Renal cortex interstitium (tissue), 11 donors: Measurements from ENCODE around the gene TJAP1. TPM values are rescaled to one million over a fixed set of nuclear protein-coding genes. Genes with fewer than 3 reads are reported as not detected.

Experiments
- DNase-seq, 11 donors: peaks; one replicate each; pipeline ENCODE4 v3.0.0-alpha.2; 2013; ENCODE audit warnings: low read depth in 9 of 11, low spot score in 4 of 11; ENCODE audit errors: extremely low read depth in 1 of 11
- polyA plus RNA-seq, 3 donors: library from polyadenylated mRNA; unstranded; fragments of 120-200 nt; gene quantifications; one replicate each; pipeline ENCODE4 v1.2.1, GENCODE V29; 2013; ENCODE audit not compliant: insufficient read length in 3 of 3

TJAP1 gene
- polyA plus RNA-seq, 3 donors, result 36.0 to 46.3 (median 39.8) TPM

DNA sequence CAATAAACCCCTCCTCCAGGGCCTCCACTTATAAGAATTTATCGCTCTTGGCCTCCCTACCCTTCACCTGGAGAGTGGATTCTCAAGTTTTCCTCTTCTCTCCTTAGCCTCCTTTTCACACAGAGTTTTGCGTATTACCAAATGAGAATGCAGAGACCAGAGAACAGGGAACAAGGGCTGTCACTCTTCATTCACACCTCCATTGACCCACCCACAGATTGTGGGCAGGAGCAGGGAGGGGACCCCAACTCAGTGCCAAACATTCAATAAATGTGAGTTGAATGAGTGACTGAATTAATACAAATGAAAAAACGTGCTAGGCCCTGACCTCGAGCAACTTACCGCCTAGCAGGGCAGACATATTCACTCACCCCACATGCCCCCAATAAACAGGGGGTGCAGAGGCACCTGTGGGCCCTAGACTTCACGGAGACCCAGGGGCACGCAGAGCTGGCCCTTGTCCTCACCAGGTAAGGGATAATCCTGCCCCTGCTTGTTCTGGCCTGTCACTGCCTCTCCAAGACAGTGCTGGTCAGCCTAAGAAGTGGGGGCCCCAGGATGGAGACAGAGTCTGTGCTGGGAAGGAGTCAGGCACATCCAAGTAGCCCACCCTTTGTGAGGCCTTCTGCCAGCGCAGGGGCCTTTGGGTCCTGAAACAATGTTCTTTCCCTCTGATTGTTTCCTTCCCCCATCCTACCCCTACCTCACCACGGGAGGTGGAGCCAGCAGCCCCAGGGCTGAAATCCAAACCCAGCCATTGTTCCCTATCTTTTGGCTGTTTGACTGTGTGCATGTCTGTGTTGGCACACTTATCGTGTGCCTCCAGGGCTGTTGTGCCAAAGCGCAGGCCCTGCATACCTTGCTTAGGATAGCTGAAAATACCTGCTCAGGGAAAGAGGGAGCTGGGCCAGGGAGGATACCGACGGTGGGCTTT, 8.4 kb upstream of the TJAP1 start:
- no peak for DNase-seq

DNA sequence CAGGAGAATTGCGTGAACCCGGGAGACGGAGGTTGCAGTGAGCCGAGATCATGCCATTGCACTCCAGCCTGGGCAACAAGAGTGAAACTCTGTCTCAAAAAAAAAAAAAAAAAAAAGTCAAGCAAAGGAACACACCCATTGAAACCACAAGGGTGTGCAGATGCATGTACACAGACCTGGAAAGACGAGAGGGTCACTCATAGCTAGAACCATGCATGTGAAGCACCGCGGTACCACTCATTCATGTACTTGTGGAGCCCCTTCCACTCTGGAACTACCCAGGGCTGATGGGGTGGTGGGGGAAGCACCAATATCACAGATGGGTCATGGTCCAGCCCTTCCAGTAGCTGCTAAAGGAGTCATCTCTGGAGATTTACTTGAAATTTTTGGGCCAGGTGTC, 7.4 kb upstream of the TJAP1 start:
- DNase-seq, result no peak

DNA sequence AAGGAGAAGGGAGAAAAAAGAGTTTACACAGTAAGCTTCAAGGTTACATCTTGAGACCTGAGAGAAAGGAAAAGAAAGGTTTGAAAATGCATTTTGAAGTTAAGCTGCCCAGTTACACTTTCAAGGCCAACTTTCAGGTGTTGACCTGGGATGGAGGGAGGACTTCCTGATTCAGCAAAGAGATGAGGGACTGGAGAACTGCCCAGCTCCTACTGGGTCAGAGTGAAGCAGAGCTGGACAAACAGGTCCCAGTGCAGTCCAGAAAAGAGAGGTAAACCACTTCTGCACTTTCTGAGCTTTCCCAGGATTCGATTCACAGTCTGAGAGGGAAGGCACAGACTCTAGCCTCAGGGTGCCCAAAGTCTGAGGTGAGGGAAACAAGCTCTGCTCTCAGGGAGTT, 6.0 kb upstream of the TJAP1 start:
- no peak for DNase-seq

DNA sequence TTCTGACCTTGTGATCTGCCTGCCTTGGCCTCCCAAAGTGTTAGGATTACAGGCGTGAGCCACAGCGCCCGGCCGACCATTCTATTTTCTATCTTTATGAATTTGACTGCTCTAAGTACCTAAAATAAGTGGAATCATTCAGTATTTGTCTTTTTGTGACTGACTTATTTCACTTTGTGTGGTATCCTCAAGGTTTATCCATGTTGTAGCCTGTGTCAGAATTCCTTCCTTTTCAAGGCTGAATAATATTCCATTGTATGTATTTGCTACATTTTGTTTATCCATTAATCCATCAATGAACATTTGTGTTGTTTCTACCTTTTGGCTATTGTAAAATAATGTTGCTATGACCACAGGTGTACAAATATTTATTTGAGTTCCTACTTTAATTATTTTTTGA, 4.9 kb upstream of the TJAP1 start:
- no peak for DNase-seq

DNA sequence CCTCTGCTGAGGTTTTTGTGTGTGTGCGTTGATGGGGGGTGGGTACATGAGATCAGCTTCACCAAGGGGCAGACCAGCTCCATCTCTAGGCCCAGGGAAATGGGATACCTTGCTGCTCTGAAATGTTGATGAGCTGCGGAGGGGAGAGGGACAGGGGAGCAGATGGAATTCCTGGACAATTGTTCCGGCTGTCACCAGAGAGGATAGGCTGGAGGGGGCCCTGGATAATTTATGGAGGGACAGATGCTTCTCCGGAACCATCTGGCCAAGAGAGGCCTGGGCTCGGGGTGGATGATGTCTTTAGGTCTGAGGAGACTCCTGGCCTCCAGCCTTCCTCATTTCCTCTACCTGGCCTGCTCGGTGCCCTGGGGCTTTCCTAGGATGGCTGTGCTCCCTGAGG, 1.9 kb upstream of the TJAP1 start:
- no peak for DNase-seq

DNA sequence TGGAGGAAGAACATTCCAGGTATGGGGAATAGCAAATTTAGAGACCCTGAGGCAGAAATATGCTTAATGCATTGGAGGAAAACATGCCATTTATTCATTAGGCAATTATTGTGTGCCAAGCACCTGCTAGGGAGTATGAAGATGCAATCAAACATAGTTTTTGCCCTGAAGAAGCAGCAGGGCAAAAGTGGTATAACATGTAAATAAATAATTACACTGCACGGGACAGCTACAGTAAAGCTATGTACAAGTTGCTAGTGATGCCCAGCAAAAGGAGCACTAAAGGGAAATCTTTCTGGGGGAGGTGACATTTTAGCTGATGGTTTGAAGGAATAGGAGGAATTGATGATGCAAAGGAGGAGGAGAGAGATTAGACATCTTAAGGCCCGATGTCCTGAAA, 624 bp upstream of the TJAP1 start:
- no peak for DNase-seq

DNA sequence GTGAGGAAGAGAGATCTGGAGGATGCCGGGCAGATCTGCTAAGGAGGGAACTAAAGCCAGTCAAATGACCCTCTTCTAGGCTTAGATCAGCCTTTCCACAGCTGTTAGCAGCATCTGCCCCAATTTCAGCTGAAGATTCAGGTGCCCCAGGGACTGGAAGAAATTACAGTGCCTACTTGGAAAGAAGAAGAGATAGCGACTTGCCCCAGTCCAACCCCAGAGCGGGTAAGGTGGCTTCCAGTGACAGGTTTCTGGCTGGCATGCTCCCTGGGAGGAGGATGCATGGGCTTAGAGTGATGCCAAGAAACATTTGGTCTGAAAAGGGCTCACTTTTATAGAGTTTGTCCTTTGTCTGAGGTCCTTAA, 620 bp downstream of the TJAP1 start:
- DNase-seq, result no peak

DNA sequence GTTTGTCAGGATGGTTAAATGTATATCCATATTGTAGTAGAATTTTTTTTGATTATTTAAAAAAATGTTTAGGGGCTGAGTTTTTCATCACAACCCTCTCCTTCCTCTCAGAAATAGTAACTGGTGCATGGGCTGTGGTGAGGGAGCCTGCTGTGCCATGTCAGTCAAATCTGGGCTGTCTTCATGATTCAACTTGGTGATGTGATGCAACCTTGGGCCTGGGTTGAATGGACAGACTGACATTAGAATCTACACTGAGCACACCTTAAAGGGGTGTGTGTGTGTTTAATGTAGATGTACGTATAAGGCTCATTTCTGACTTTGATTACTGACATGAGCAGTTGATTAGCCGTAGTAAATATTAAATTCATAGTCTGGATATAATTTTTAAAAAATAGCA, 3.7 kb downstream of the TJAP1 start:
- DNase-seq, result no peak

DNA sequence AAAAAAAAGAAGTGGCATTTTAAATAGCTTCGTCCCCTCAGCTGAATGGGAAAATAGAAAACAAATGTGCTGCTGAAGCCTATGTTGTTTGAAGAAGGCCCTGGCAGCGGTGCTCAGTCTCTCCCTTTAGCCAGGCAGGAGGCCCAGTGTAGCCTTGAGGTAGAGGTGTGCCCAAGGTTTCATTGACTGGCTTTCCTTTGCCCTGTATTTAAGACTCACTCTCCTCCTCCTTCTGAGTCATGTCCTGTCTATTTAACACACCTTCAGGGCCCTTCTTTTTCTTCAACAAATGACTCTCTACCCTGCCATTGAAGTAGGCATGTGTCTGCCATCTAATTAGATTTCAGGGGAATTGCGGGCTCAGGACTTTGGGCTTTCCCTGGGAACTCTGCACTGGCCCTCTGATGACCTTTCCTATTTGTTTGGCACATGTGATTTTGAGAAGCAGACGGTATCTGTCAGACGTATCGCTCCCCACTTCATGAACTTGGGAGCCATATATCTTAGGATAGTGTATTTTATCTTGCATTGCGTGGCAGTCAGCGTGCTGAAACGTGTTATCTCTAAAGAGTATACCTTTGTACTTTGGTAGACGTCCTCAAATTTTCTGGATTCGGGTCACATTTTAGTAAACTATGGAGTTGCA, 4.3 kb downstream of the TJAP1 start:
- no peak for DNase-seq

DNA sequence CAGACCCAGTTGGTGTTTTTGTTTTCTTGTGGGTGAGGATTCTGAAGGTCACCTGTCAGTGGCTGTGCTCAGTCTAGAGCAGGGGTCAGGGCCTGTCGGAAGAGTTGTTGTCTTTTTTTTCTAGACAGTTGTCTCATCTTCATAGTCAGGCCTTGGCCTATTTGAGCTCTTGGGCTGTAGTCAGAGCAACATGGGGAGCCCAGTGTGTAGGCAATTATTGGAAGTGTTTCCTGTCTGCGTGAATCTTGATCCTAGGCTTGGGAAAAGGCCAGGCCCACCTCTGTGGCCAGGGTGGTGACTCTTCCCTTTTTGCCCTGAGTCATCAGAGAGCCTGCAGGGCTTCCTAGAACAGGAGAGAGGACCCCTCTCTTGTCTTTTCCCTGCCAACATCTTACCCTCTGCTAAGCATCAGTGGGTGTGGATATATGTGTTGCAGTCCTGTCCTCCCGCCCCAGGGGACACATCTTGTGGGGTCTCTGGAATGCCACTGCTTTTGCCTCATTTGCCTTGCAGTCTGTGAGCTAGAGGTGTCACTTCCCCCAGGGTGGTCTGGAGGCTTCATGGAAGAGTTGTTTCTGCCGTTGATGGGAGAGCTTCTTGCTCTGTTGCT, 11.4 kb downstream of the TJAP1 start:
- DNase-seq, result no peak

DNA sequence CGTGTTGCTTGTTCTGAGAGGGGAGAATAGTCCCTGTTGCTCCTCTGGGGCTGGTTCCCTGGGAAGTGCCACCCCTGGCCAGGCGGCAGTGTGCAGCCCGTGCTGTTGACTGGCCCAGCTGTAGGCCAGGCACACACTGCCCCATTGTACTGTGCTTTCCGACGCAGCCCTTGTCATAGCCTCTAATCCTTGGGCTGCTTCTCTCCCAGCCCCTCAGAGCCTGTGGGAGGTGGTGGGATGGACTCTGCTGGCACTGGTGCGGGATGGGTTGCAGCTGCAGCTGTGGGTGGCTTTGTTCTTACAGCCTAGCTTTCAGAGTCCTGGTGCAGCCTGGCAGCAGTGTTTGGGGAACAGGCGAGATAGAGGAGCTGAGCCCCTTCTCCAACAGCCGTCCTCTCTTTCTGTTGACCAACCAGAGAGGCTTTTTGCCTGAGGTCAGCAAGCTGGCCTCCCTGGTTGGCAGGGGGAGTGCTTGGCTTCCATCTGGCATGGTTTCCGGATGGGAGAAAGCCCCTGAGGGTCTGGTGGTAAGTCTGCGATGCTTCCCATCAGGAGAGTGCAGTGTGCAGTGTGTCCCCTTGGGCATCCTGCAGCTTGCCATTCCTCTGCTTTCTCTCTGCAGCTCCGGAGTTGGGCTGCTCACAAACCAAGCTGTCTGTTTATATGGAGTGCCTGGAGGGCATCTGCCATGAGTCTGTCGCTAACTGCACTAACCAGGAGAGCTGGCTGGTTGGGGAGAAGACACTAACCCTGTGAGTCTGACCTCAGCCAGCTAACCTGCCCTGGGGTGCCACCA, 12.1 kb downstream of the TJAP1 start:
- DNase-seq, result no peak

DNA sequence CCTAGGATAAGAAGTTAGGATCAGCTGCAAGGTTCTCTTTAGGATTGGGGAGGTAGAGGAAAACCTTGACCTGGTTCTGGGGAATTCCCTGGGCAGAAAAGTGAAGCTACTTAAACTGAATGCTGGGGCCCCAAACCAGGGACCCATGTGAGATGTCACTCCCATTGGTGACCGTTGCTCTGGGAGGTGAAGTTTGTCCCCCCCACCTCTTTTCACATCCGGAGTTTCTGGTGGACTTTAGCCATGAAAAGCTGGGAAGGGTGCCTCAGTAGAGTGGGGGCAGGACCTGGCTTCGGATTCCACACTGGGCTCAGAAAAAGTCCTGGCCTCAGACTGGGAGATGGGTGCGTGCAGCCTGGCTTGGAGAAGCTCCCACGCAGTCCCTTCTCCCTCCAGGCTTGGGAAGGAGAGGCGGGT, 13.2 kb downstream of the TJAP1 start:
- DNase-seq, result no peak

DNA sequence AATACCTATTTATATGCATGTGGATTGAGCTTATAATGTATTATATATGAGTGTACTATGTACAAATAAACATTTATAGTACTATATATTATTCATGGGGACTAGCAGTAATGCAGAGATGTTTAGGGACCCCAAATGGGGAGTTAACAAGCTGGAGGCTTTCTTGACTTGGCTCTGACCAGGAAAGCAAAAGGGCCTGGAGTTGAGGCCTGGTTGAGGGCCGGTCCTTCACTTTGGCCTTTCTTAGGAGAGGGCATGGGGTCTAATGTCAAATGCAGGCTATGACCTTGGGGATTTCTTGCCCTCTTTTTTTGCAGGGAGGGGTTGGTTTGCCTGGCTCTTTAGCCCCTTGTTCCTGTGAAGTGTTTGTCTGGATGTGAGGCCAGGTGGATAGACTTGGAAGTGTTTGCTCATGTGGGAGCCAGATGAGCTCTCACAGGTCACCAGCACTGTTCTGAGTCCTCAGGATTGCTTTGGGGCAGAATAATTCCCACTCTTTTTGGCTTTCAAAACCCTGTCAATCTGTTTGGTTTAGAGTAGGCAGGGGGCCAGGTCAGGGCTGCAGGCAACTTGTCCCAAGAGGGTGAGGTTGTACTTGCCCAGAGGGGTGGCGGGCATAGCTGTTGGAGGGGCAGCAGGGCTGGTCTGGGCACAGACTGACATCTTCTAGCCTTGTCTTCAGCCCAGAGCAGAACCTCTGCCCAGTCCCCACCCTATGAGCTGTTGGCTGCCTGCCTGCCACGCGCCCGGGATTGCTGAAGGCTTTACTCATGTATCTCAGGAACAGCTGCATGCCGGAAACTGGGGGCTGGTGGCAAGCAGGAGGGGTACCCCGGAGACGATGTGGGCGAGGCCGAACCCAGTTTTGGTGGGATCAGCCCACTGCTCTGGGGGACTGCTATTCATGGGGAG, 14.6 kb downstream of the TJAP1 start:
- DNase-seq, result no peak

DNA sequence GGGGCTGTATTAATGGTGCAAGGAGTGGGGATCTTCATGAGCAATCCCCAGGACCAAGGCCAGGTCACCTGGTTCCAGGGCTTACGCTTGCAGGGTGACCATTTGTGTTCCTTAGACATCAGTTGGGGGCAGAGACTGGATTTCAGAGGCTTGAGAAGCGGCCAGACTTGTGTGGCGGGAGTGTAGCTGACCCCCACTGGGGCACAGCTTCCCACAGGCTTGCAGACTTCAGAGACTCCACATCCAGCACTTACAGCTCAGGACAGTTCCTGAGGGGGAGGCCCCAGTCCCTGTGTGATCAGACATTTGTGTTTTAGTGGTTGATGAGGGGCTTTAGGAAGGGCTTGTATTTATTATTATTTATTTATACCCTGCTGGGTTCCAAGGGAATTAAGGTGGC, 15.3 kb downstream of the TJAP1 start:
- no peak for DNase-seq

DNA sequence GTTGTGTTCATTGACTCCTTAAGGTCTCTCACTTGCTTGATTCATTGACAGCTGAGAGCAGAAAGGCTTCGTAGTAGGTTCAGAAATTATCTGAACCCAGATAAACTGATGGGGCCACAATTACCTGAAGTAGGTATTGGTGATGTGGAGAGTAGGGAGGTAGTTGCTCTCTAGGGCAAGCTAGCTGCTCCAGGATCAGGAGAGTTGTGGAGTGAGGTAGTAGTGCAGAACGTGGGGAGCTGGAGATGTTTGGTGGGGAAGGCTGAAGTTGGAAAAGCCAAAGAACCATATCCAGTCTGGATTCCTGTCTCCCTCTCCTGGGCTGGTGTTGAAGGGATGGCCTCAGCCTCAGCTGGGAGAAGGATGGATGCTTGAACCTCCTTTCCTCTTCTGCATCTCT, 15.9 kb downstream of the TJAP1 start:
- no peak for DNase-seq

DNA sequence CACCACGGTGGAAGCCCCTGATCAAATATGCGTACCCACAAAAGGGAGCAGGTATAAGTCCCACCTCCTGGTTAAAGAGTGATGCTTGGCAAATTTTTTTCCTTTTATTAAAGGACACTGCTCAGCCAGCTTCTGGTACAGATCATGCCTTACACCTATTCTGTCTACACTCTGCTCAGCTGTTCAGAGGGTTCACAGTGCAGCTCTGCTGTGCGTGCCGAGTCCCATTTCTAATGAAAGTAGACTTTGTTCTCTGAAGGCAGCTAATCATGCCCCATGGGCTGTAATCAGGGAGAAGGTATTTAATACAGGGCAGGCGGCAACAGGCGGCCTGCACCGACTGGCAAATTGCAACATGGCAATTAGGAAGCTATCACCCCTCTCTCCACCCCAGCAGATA, 16.5 kb downstream of the TJAP1 start:
- DNase-seq, result no peak

DNA sequence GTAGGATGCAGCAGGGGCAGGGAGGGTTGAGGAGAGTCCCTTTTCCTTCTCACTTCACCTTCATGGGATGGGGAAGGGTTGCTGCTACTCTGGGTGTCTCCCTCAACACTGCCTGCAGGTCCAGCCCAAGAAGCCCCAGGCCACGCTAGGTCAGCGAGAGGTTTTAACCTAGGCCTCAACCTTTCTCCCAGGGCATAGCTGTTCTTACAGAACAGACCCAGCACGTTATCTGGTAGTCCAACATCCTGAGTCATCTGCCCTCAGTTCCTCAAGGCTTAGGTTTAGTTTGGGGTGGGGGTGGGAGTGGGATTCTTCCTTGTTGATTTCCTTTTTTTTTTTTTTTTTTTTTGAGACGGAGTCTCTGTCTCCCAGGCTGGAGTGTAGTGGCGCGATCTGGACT, 17.0 kb downstream of the TJAP1 start:
- DNase-seq, result no peak

DNA sequence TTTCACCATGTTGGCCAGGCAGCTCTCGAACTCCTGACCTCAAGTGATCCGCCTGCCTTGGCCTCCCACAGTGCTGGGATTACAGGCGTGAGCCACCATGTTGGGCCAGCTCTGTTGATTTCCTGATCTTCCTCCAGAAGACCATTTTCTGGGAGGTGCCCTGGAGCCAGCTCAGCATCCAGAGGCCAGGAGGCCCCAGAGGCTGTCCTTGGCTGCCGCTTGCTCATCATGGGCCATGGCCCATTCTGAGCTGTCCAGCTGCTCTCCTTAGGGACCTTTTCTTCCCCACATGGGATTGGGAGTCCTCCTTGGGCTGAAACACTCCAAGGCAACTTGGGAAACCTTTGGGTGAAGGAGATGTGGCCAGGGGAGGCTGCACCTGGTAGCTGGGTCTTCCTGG, 17.4 kb downstream of the TJAP1 start:
- no peak for DNase-seq
